A549 (cell line): ENCODE data around the gene PHKB. TPM values are rescaled to one million over a fixed set of nuclear protein-coding genes. Genes with fewer than 3 reads are reported as not detected.
A peak's percentile ranks its signal among the peaks of the same experiment; 100 is the strongest.

Experiments
- ATAC-seq, 2 experiments: fragments of 200-7000 bp in 1 of 2; fragments of >200 bp in 1 of 2; cut with Nextera tagmentation in 1 of 2; cut with Tn5 transposase in 1 of 2; 3 replicates each; pipeline versions ENCODE4 v1.8.0 to v1.9.1; 2018 to 2020; ENCODE audit warnings: mild to moderate bottlenecking in 1 of 2, moderate library complexity in 1 of 2
- CTCF ChIA-PET: fragments of 300-600 bp; sonication (Branson Sonifier 250); formaldehyde crosslinking; extraction: SDS; loops from one replicate; lab custom pipeline; 2021; ENCODE audit warnings: antibody characterized with exemption, inconsistent platforms; lab: Yijun Ruan, JAX
- POLR2A ChIA-PET: fragments of 350-600 bp; formaldehyde crosslinking; extraction: SDS; loops from one replicate; lab custom pipeline; 2021; ENCODE audit warnings: antibody characterized with exemption, inconsistent platforms; lab: Yijun Ruan, JAX
- DNase-seq, 2 experiments: peaks; one replicate each; pipeline versions ENCODE4 v3.0.0 to v3.0.0-alpha.2; 2011 to 2016; ENCODE audit warnings: low read depth in 1 of 2, low spot score in 1 of 2
- FAIRE-seq: peaks from 2 replicates; lab custom pipeline; 2011; peaks lifted over from hg19 to GRCh38; lab: Jason Lieb, UNC
- H3K27ac ChIP-seq, 2 experiments: fragments of >200 bp; sonication (Bioruptor Twin); formaldehyde crosslinking; 3 replicates each; pipeline ENCODE4 v1.5.1; 2016 to 2017
- H3K4me1 ChIP-seq: fragments of >200 bp; sonication (Bioruptor Twin); formaldehyde crosslinking; 3 replicates; pipeline ENCODE4 v1.6.1; 2016
- H3K4me2 ChIP-seq: fragments of >200 bp; sonication (Bioruptor Twin); formaldehyde crosslinking; 3 replicates; pipeline ENCODE4 v1.6.1; 2016
- H3K4me3 ChIP-seq: fragments of >200 bp; sonication (Bioruptor Twin); formaldehyde crosslinking; 3 replicates; pipeline ENCODE4 v1.5.1; 2016
- H3K9me3 ChIP-seq: fragments of >200 bp; sonication (Bioruptor Twin); formaldehyde crosslinking; 3 replicates; pipeline ENCODE4 v1.6.1; 2016
- CHD4 ChIP-seq: fragments of 200-600 bp; sonication (generic); IDR thresholded peaks from 2 replicates; pipeline ENCODE4 v1.6.1; 2016; ENCODE audit warnings: antibody characterized with exemption, mild to moderate bottlenecking, borderline replicate concordance
- ESRRA ChIP-seq: fragments of 150-350 bp; IDR thresholded peaks from 2 replicates; pipeline ENCODE4 v1.6.1; 2014; ENCODE audit warnings: mild to moderate bottlenecking, low read length, borderline replicate concordance
- FOSL2 ChIP-seq, 2 experiments: fragments of 450-650 bp in 1 of 2; fragments of >200 bp in 1 of 2; sonication (Bioruptor Twin) in 1 of 2; formaldehyde crosslinking; IDR thresholded peaks; 2 replicates each; pipeline versions ENCODE4 v1.5.0 to v1.6.1; 2016 to 2020; ENCODE audit warnings: mild to moderate bottlenecking in 1 of 2, moderate library complexity in 1 of 2
- FOXS1 ChIP-seq: fragments of 250-450 bp; sonication (Bioruptor Pico); IDR thresholded peaks from 2 replicates; pipeline ENCODE4 v1.5.0; 2020; ENCODE audit warnings: mild to moderate bottlenecking, moderate library complexity
- GATA3 ChIP-seq: IDR thresholded peaks from 2 replicates; pipeline ENCODE4 v1.6.1; 2012; ENCODE audit warnings: borderline replicate concordance
- HES2 ChIP-seq: fragments of >200 bp; sonication (Bioruptor Twin); formaldehyde crosslinking; IDR thresholded peaks from 2 replicates; pipeline ENCODE4 v1.6.1; 2016
- HEYL ChIP-seq: fragments of 250-450 bp; sonication (Bioruptor Pico); IDR thresholded peaks from 2 replicates; pipeline ENCODE4 v1.8.0; 2021; ENCODE audit warnings: mild to moderate bottlenecking, moderate library complexity
- HOXB13 ChIP-seq: fragments of 250-450 bp; sonication (Bioruptor Pico); IDR thresholded peaks from 2 replicates; pipeline ENCODE4 v1.5.0; 2020; ENCODE audit warnings: low read depth, mild to moderate bottlenecking, moderate library complexity
- JUNB ChIP-seq: fragments of >200 bp; sonication (Bioruptor Twin); formaldehyde crosslinking; IDR thresholded peaks from 2 replicates; pipeline ENCODE4 v1.6.1; 2016
- MAZ ChIP-seq: fragments of 150-350 bp; IDR thresholded peaks from 2 replicates; pipeline ENCODE4 v1.6.1; 2014; ENCODE audit warnings: antibody characterized with exemption, low read depth, low read length, borderline replicate concordance
- NFE2L2 ChIP-seq: fragments of 150-350 bp; conservative IDR thresholded peaks from 2 replicates; pipeline ENCODE4 v1.6.1; 2014; ENCODE audit warnings: low read length
- NPAS2 ChIP-seq: fragments of 250-450 bp; sonication (Bioruptor Pico); IDR thresholded peaks from 2 replicates; pipeline ENCODE4 v1.8.0; 2022; ENCODE audit warnings: mild to moderate bottlenecking, moderate library complexity, borderline replicate concordance
- NR3C1 ChIP-seq: fragments of >200 bp; sonication (Bioruptor Twin); formaldehyde crosslinking; IDR thresholded peaks from 3 replicates; pipeline ENCODE4 v1.6.1; 2017
- PHF8 ChIP-seq: fragments of 200-600 bp; sonication (generic); IDR thresholded peaks from 2 replicates; pipeline ENCODE4 v1.6.1; 2016; ENCODE audit warnings: low read depth, mild to moderate bottlenecking, antibody characterized with exemption, moderate library complexity, borderline replicate concordance
- POLR2A ChIP-seq: IDR thresholded peaks from 2 replicates; pipeline ENCODE4 v1.6.1; 2012; ENCODE audit warnings: mild to moderate bottlenecking, low read length
- POLR2AphosphoS2 ChIP-seq: conservative IDR thresholded peaks from 2 replicates; pipeline ENCODE4 v1.6.1; 2012; ENCODE audit warnings: low read length, improper control_type of control experiment, inconsistent platforms
- RAD21 ChIP-seq, 2 experiments: fragments of >200 bp in 1 of 2; sonication (Bioruptor Twin) in 1 of 2; formaldehyde crosslinking in 1 of 2; IDR thresholded peaks in 1 of 2; conservative IDR thresholded peaks in 1 of 2; 2 replicates in 1 of 2; 3 replicates in 1 of 2; pipeline ENCODE4 v1.6.1; 2012 to 2018; ENCODE audit warnings: inconsistent platforms in 1 of 2
- RFX5 ChIP-seq: fragments of 450-650 bp; IDR thresholded peaks from 2 replicates; pipeline ENCODE4 v1.7.1; 2014; ENCODE audit warnings: antibody characterized with exemption, mild to moderate bottlenecking, moderate library complexity
- RNF2 ChIP-seq: fragments of 200-600 bp; sonication (generic); IDR thresholded peaks from 2 replicates; pipeline ENCODE4 v1.6.1; 2016; ENCODE audit warnings: low read depth, mild to moderate bottlenecking, antibody characterized with exemption, moderate library complexity, borderline replicate concordance
- TP53 ChIP-seq: fragments of 250-450 bp; sonication (Bioruptor Pico); IDR thresholded peaks from 2 replicates; pipeline ENCODE4 v1.5.0; 2021; ENCODE audit warnings: mild to moderate bottlenecking, moderate library complexity
- ZC3H11A ChIP-seq: fragments of 450-650 bp; IDR thresholded peaks from 2 replicates; pipeline ENCODE4 v1.6.1; 2014; ENCODE audit warnings: antibody characterized with exemption, mild to moderate bottlenecking
- ZFP36 ChIP-seq: fragments of 450-650 bp; IDR thresholded peaks from 2 replicates; pipeline ENCODE4 v1.6.1; 2014; ENCODE audit warnings: borderline replicate concordance; ENCODE audit not compliant: partially characterized antibody
- ZNF302 ChIP-seq: fragments of 250-450 bp; sonication (Bioruptor Pico); IDR thresholded peaks from 2 replicates; pipeline ENCODE4 v1.9.0; 2021; ENCODE audit warnings: inconsistent platforms, mild to moderate bottlenecking, moderate library complexity
- ZSCAN20 ChIP-seq: fragments of 250-450 bp; sonication (Bioruptor Pico); IDR thresholded peaks from 2 replicates; pipeline ENCODE4 v1.8.0; 2022; ENCODE audit warnings: mild to moderate bottlenecking, moderate library complexity
- whole genome bisulfite sequencing: methylation state at CpG from one replicate; pipeline ENCODE4 v1.1.6; 2017; ENCODE audit errors: missing lambda C conversion rate; 5-methylcytosine and 5-hydroxymethylcytosine counted together
- polyA plus RNA-seq, 4 experiments: library from polyadenylated mRNA; depleted of rRNA in 3 of 4; stranded (reverse); fragments of >200 nt; fragmentation: RNase III in 1 of 4; extraction: RNeasy Plus Mini Kit Qiagen cat#74134 plus additional on column Dnase treatment in 1 of 4; gene quantifications; 2 replicates in 3 of 4; 3 replicates in 1 of 4; pipeline ENCODE4 v1.2.3, GENCODE V29; 2011 to 2017

PHKB gene
- polyA plus RNA-seq, 2 of the 4 experiments (the other 2 are of a cell fraction): 33.2 to 96.8 TPM

- DNase-seq: no peak
- 85% methylated on average over 5 of the region's 5 CpGs for WGBS
- no peaks in the 10 kb centered on the region for H3K9me3 ChIP-seq
- TF ChIP-seq GATA3 (no peak), NR3C1 (no peak), ZNF302 (CRISPR knock-in tag) (no peak), FOXS1 (CRISPR knock-in tag) (no peak), POLR2AphosphoS2 (no peak), RNF2 (no peak), HES2 (no peak), ZC3H11A (no peak), NPAS2 (CRISPR knock-in tag) (no peak), HEYL (CRISPR knock-in tag) (no peak), PHF8 (no peak), MAZ (no peak), POLR2A (no peak), TP53 (CRISPR knock-in tag) (no peak), HOXB13 (CRISPR knock-in tag) (no peak), NFE2L2 (no peak), RAD21 (conservative IDR thresholded peaks at IDR 0.05 in 1 of 2, IDR thresholded peaks at IDR 0.05 in 1 of 2) (no peak), RFX5 (no peak)
- no peak for ATAC-seq
- peaks cover 10% of the 10 kb centered on the region for H3K4me1 ChIP-seq
- H3K27ac ChIP-seq: no peak overlapping the region
- H3K4me3 ChIP-seq: no peak overlapping the region
- H3K4me2 ChIP-seq: no peak overlapping the region
- no peak for FAIRE-seq
- ChIA-PET POLR2A (no interaction called here), CTCF (interaction anchor here (0.6 kb wide), 1 partner anchor 379 kb away, joined by 3 read pairs; no protein-coding TSS in a partner anchor)
These were observed 255.4 kb downstream of the PHKB start for GRCh38 chr16:47716571-47716970.

- POLR2A ChIA-PET: no interaction called here
- Histone ChIP-seq H3K9me3 (no peaks in the 10 kb centered on the region), H3K27ac (no peak overlapping the region), H3K4me3 (no peak overlapping the region), H3K4me2 (no peak overlapping the region), H3K4me1 (no peaks in the 10 kb centered on the region)
- no peak for ATAC-seq
- 70% methylated on average over 4 of the region's 4 CpGs for WGBS
- DNase-seq: no peak
- FAIRE-seq: no peak
- no peak for TF ChIP-seq CHD4
- TF ChIP-seq ZNF302 (CRISPR knock-in tag): no peak
- TF ChIP-seq ESRRA: no peak
- no peak for TF ChIP-seq RNF2
- TF ChIP-seq ZSCAN20 (CRISPR knock-in tag): no peak
- CTCF ChIA-PET: interaction anchor here (0.6 kb wide), 1 partner anchor 447 kb away, joined by 3 read pairs; no protein-coding TSS in a partner anchor
These were observed 258.6 kb downstream of the PHKB start for GRCh38 chr16:47719713-47720112.

GRCh38 chr16:47721006-47721637, 260.0 kb downstream of the PHKB start:
- DNase-seq: no peak
- CTCF ChIA-PET: interaction anchor here (1.2 to 1.5 kb wide), 2 partner anchors 11 to 13 kb away, joined by 3 read pairs; no protein-coding TSS in a partner anchor
- 63% methylated on average over 5 of the region's 5 CpGs for WGBS

More at GRCh38 chr16:47721006-47721637, 260.0 kb downstream of the PHKB start:
- Histone ChIP-seq H3K4me3 (no peak overlapping the region), H3K9me3 (no peaks in the 10 kb centered on the region), H3K27ac (no peak overlapping the region), H3K4me1 (no peaks in the 10 kb centered on the region), H3K4me2 (no peak overlapping the region)
- POLR2A ChIA-PET: no interaction called here
- FAIRE-seq (no peak), ATAC-seq (no peak)
- TF ChIP-seq ZFP36 (no peak), HOXB13 (CRISPR knock-in tag) (no peak), JUNB (no peak), HEYL (CRISPR knock-in tag) (no peak), FOSL2 (IDR thresholded peaks at IDR 0.05) (no peak), FOSL2 (CRISPR knock-in tag; IDR thresholded peaks at IDR 0.05) (0 out of 2 replicates have a peak, but pooled peaks have one; percentile 12)
